ENCODE data around the gene DGKI. TPM values are rescaled to one million over a fixed set of nuclear protein-coding genes. Genes with fewer than 3 reads are reported as not detected.

The DGKI gene
- 2.4 TPM for polyA plus RNA-seq (2013, experiment 1 of 2; ENCODE audit: insufficient read length)
- polyA plus RNA-seq (2013, experiment 2 of 2; ENCODE audit: insufficient read length), result 2.6 TPM

- DNase-seq, result no peak
Measured at GRCh38 chr7:137846827-137847567, at the start of gene DGKI. Gene DGKI, minus strand, starts transcription at chr7:137846974.

DNA sequence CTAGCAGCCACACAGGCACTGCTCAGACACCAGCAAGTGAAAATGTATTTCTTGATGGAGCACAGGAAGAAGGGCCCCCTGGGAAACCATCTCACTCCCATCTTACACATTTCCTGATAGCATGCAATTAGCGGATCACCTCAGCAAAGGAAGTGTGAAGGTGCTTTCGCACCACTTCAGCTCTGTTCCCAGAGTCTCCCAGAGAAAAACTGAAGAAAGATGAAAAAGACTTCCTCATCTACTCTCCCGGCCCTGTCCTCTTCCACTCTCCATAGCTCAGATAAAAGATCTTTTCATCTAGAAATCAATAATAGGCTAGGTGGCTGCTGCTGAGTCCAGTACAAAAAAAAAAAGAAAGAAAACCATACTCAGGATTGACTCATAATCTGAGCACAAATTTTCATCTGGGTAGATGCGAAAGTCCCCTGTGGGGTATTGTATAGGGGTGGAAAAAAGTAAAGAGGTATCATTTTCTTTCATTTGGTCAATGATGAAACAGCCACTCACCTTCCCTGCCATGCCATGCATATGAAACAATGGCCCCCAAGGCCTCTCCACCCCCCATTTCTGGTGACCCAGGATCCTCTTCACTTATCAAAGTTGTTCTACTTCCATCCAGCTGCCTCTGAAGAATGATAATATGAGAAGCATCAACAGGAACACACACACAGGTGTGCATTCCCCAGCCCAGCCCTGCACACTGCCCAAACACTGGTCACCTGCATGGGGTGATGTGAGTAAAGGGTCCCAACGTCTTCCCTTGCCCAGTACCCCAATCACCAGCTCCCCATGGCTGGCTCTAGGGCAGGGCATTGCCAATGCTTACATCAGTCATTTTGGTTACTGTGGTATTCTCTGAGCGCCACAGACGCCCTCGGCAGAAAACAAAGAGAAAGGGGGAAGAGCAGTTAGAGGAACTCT, 48.8 kb upstream of the DGKI start:
- no peak for DNase-seq

- no peak for DNase-seq
Measured at GRCh38 chr7:137893143-137893742, 46.5 kb upstream of the DGKI start.

- no peak for DNase-seq
Measured at GRCh38 chr7:137891016-137891655, 44.4 kb upstream of the DGKI start.

GRCh38 chr7:137890449-137890921, 43.7 kb upstream of the DGKI start:
- no peak for DNase-seq

GRCh38 chr7:137888241-137888640, 41.5 kb upstream of the DGKI start:
- DNase-seq, result no peak

GRCh38 chr7:137886746-137887145, 40.0 kb upstream of the DGKI start:
- peak; percentile 86 for DNase-seq

DNA sequence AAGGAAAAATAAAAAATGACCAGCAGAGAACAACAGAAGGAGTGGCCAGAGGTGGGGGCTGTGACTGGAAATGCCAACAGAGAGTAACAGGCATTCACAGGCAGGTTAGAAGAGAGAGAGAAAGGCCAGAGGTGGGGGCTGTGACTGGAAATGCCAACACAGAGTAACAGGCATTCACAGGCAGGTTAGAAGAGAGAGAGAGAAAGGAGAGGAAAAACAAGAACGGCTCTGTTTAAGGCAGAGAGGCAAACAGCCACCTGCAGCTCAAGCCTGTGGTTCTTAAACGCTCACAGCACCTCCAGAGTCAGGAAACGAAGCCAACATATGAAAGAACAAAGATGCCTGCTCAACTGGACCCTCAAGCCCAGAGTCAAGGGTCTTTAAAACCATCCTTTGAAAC, 39.5 kb upstream of the DGKI start:
- no peak for DNase-seq

- peak; percentile 55 for DNase-seq
Measured at GRCh38 chr7:137885678-137886077, 38.9 kb upstream of the DGKI start.

DNA sequence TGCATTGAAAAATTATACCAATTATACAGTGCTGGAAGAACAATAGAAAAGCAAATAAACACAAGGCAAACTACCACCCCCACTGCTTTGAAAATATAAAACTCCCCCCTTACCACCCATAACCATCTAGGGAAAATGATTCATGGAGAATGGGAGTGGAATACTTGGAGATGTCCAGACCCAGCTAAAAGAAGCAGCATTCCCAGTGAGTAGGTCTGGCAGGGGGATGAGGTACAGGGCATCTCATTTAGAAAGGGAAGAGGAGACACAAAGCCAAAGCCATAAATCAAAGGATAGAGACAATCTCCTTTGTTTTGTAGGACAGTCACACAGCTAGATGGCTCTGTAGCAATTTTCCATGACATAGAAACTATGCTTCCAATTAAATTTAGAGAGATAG, 36.0 kb upstream of the DGKI start:
- peak; percentile 54 for DNase-seq

DNA sequence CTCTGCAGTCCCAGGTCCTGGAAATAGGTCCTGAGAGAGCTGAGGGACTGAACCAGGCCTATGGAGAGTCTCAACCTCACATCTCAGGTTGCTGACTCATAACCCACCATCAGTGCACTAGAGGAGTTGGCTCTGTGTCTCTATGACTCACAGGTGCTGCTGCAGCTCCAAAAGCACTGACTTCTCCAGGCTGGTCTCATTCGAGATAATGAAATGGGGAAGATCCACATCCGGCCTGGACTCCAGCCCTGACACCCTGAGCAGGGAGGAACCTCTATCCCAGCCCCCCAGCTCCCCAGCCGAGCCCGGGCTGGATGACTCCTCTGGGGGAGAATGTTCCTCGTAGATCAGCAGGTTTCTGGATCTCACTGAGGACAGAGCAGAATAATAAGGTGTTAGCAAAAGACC, 35.5 kb upstream of the DGKI start:
- peak; percentile 98 for DNase-seq

- no peak for DNase-seq
Measured at GRCh38 chr7:137881607-137882260, 35.0 kb upstream of the DGKI start.

- DNase-seq, result peak; percentile 81
Measured at GRCh38 chr7:137880432-137880831, 33.7 kb upstream of the DGKI start.

DNA sequence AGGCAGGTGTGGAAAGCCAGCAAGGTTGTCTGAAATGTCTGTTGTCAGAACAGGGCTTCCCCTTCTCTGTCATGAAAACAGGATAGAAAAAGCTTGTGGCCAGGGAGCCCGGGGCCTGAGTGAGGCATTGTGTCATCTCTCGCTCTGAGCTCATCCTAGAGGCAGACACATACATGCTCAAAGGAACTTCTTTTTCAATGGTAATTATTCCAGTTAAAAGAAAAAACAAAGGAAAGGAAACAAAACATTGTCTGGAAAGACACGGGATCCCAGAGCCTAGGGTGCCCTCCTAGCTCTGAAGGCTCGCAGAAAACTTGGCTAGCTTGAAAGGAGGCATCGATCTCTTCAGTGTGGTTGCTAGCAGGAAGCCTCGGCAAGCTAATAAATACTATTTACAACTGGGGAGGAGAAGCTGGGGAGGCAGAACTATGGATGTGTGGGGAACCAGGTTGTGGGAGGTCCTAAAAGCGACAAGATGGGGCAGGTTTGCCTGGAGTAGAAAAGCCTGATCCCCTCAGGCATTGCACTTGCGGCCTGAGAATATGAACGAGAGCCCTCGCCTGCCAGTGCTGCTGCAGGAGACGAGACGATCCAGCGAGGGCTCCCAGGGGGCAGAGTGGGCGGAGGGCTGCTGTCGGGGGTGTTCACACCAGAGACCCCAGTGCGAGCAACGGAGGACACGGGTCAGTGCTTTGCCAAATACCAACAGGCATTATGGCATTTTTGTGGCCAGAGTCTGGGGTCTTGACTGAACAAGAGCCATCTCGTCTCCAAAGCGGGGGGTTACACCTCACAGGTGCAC, 32.8 kb upstream of the DGKI start:
- peak; percentile 48 for DNase-seq

DNA sequence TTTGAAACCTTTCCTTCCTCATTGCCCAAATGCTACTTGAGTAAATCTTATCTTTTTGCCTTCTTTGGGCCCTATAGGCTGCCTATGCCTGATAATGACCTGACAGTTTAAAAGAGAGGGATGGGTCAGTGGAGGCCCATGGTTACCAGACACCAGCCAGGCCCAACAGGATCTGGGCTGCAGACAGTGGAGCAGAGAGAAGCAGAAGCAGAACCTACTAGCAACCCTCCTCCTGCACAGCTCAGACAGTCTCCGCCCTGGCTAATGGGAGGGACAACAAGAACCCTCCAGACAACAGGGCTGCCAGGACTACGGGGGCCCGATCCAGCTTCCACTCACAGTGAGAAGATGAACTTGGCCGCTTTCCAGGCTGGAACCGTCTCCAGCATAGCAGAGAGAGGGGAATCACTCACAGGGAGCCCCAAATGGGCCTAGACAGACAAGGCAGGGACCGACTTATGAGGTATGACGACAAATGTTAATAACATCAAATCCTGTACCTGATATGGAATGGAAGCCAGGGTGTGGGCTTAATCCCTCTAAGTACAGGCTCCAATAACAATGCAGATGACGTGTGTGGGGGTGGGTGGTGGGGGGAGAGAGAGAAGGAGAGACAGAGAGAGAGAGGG, 31.7 kb upstream of the DGKI start:
- DNase-seq, result no peak

DNA sequence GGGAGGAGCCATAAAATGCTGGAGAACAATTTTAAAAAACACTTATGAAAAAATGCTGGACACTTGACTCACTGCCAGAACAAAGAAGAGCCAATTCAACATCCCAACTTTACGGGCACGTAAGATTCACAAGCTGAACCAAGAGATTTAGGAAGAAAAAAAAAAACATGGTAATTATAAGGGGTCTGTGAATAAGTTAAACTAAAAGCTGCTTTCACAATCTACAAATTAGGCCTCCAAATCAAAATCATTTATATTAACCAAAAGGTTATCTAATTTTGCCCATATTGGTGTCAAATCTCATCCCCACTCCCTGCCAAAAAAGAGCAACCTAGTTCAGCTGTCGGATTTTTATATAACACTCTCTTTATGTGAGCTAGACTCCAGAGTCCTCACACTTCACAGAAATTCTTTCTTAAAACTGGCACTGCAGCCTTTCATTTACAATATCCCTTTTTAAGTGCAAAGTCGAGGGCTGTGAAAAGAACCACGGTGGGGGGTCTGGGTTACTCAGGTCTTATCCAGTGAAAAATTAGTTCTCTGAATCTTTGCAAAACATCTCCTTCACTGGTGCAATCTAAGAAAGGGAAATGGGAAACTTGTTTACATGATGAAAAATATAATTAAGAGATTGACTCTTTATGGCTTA, 30.4 kb upstream of the DGKI start:
- no peak for DNase-seq

DNA sequence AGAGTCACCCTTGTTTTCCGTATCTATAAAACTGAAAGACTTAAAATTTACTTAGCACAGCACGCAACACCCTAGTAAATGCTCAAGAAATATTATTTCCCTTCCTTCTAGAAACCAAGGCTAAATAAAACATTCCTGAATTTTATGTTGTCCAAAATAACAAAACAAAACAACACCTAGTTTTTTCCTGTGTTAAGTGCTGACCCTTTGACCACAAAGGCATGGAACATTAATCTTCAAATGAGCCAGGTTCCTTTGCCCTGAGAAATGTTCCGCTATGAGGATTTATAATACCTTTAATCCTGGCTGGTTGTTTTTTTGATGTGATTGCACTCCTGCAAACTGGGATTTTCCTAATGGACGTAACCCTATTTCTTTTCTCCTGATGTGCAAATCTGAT, 29.0 kb upstream of the DGKI start:
- DNase-seq, result no peak

- DNase-seq, result peak; percentile 98
Measured at GRCh38 chr7:137873979-137874777, 27.4 kb upstream of the DGKI start.

- peak; percentile 97 for DNase-seq
Measured at GRCh38 chr7:137873524-137873923, 26.8 kb upstream of the DGKI start.

Measured in fibroblast of skin of scalp (primary cell).